Panc1 (cell line): ENCODE results near the gene HERC4. TPM values are rescaled to one million over a fixed set of nuclear protein-coding genes. Genes with fewer than 3 reads are reported as not detected.
A peak's percentile ranks its signal among the peaks of the same experiment; 100 is the strongest.

Experiments used
- ATAC-seq: fragments of 200-7000 bp; cut with Tn5 transposase; 2 replicates; pipeline ENCODE4 v1.9.1; 2020; ENCODE audit warnings: mild to moderate bottlenecking, moderate library complexity
- BruUV-seq: library from RNA; stranded (reverse); fragments of 400-500 nt; replicated peaks from 2 replicates; lab custom pipeline; 2021; lab: Mats Ljungman, UMichigan
- CTCF ChIA-PET: fragments of 300-600 bp; sonication (Branson Sonifier 250); formaldehyde crosslinking; loops from one replicate; lab custom pipeline; 2022; ENCODE audit warnings: antibody characterized with exemption; lab: Charles Lee
- POLR2A ChIA-PET: fragments of 300-600 bp; sonication (Branson Sonifier 250); formaldehyde crosslinking; loops from one replicate; lab custom pipeline; 2022; ENCODE audit warnings: antibody characterized with exemption; lab: Charles Lee
- DNase-seq: peaks from one replicate; pipeline ENCODE4 v3.0.0-alpha.2; 2010; ENCODE audit warnings: low read depth, low spot score
- H3K27ac ChIP-seq: 2 replicates; pipeline ENCODE4 v1.5.1; 2011; ENCODE audit warnings: mild to moderate bottlenecking, low read length, inconsistent platforms
- H3K27me3 ChIP-seq: fragments of 200-500 bp; sonication (Bioruptor generic); 2 replicates; pipeline ENCODE4 v1.6.0; 2014; ENCODE audit warnings: low read length, inconsistent platforms; ENCODE audit not compliant: control insufficient read depth, insufficient read depth
- H3K36me3 ChIP-seq: fragments of 200-500 bp; sonication (Bioruptor generic); 2 replicates; pipeline ENCODE4 v1.5.1; 2014; ENCODE audit warnings: inconsistent platforms, mild to moderate bottlenecking, low read length, moderate library complexity; ENCODE audit not compliant: control insufficient read depth, insufficient read depth
- H3K4me1 ChIP-seq: 2 replicates; pipeline ENCODE4 v1.5.1; 2011; ENCODE audit warnings: inconsistent platforms, mild to moderate bottlenecking, low read length, moderate library complexity; ENCODE audit not compliant: control insufficient read depth, insufficient read depth
- H3K4me3 ChIP-seq, 2 experiments: 2 replicates each; pipeline ENCODE4 v1.5.1; 2011 to 2012; ENCODE audit warnings: low read depth in 2 of 2, low read length in 2 of 2, mild to moderate bottlenecking in 2 of 2, inconsistent platforms in 1 of 2, moderate library complexity in 1 of 2
- H3K9me3 ChIP-seq: fragments of 200-500 bp; sonication (Bioruptor generic); 2 replicates; pipeline ENCODE4 v1.5.1; 2014; ENCODE audit warnings: low read depth, mild to moderate bottlenecking, inconsistent platforms, low read length, moderate library complexity; ENCODE audit not compliant: control insufficient read depth, insufficient read depth
- POLR2AphosphoS5 ChIP-seq: IDR thresholded peaks from 2 replicates; pipeline ENCODE4 v1.6.1; 2012; ENCODE audit warnings: mild to moderate bottlenecking, low read depth, low read length, moderate library complexity
- SIN3A ChIP-seq: IDR thresholded peaks from 2 replicates; pipeline ENCODE4 v1.6.1; 2012; ENCODE audit warnings: low read depth, mild to moderate bottlenecking, low read length, moderate library complexity, borderline replicate concordance; ENCODE audit not compliant: insufficient read depth
- TCF7L2 ChIP-seq: IDR thresholded peaks from 2 replicates; pipeline ENCODE4 v1.6.1; 2011; ENCODE audit warnings: mild to moderate bottlenecking, low read depth, low read length, inconsistent platforms
- in situ Hi-C: cut with HindIII; loops from 2 replicates; pipeline ENCODE4 v1.10.0; 2016; ENCODE audit warnings: low sequenced_read_pairs, low pct_unique_long_range_greater_than_20kb
- intact Hi-C: fragments of 100-400 bp; cut with micrococcal nuclease; formaldehyde crosslinking; loops from one replicate; pipeline ENCODE4 v1.10.0; 2022; ENCODE audit not compliant: unreplicated experiment
- total RNA-seq: library from RNA; stranded (reverse); gene quantifications from one replicate; pipeline ENCODE4 v1.2.1, GENCODE V29; 2021; ENCODE audit not compliant: unreplicated experiment
- TF ChIP-seq, protein P1 (sequence below), 2 experiments: IDR thresholded peaks; 2 replicates each; pipeline ENCODE4 v1.6.1; 2011 to 2012; ENCODE audit warnings: low read depth in 2 of 2, control low read depth in 1 of 2, low read length in 1 of 2, mild to moderate bottlenecking in 1 of 2, moderate library complexity in 1 of 2; ENCODE audit not compliant: insufficient read depth in 1 of 2
- TF ChIP-seq, protein P2 (sequence below): fragments of 450-650 bp; IDR thresholded peaks from 2 replicates; pipeline ENCODE4 v1.5.1; 2017; ENCODE audit warnings: mild to moderate bottlenecking

The HERC4 gene
- total RNA-seq, 1 experiment from 2014 or later, result 119 TPM

DNA sequence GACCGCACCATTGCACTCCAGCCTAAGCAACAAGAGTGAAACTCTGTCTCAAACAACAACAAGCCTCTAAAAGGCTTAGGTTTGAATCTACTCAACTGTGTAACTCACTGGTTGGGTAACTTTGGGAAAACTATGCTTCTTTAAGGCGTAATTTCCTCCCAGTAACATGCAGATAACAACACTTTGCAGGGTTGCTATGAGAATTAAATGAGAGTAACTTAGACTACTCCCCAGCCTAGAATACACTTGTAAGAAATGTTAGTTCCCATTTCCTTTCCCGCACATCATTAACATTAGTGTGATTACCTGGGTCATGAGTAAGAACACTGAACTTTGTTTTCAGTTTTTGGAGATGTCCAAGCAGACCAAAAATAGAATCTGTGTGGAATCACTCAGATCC lies 28.8 kb upstream of the HERC4 start:
- in situ Hi-C loops (no loop called here), intact Hi-C loops (no loop called here)
- H3K36me3 ChIP-seq, result no peaks in the 10 kb centered on the region
- peak overlapping the region; percentile 100 for H3K27ac ChIP-seq
- no peak for DNase-seq
- BruUV-seq, result no TSS peak
- no peak for ATAC-seq
- TF ChIP-seq SIN3A, result no peak
- TF ChIP-seq, protein P1, sequence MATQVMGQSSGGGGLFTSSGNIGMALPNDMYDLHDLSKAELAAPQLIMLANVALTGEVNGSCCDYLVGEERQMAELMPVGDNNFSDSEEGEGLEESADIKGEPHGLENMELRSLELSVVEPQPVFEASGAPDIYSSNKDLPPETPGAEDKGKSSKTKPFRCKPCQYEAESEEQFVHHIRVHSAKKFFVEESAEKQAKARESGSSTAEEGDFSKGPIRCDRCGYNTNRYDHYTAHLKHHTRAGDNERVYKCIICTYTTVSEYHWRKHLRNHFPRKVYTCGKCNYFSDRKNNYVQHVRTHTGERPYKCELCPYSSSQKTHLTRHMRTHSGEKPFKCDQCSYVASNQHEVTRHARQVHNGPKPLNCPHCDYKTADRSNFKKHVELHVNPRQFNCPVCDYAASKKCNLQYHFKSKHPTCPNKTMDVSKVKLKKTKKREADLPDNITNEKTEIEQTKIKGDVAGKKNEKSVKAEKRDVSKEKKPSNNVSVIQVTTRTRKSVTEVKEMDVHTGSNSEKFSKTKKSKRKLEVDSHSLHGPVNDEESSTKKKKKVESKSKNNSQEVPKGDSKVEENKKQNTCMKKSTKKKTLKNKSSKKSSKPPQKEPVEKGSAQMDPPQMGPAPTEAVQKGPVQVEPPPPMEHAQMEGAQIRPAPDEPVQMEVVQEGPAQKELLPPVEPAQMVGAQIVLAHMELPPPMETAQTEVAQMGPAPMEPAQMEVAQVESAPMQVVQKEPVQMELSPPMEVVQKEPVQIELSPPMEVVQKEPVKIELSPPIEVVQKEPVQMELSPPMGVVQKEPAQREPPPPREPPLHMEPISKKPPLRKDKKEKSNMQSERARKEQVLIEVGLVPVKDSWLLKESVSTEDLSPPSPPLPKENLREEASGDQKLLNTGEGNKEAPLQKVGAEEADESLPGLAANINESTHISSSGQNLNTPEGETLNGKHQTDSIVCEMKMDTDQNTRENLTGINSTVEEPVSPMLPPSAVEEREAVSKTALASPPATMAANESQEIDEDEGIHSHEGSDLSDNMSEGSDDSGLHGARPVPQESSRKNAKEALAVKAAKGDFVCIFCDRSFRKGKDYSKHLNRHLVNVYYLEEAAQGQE (IDR thresholded peaks at IDR 0.05; ENCODE audit: insufficient read depth in 1 of 2, low read depth in 2 of 2, low read length in 1 of 2), result no peak
- TF ChIP-seq TCF7L2, result no peak
- TF ChIP-seq, protein P2, sequence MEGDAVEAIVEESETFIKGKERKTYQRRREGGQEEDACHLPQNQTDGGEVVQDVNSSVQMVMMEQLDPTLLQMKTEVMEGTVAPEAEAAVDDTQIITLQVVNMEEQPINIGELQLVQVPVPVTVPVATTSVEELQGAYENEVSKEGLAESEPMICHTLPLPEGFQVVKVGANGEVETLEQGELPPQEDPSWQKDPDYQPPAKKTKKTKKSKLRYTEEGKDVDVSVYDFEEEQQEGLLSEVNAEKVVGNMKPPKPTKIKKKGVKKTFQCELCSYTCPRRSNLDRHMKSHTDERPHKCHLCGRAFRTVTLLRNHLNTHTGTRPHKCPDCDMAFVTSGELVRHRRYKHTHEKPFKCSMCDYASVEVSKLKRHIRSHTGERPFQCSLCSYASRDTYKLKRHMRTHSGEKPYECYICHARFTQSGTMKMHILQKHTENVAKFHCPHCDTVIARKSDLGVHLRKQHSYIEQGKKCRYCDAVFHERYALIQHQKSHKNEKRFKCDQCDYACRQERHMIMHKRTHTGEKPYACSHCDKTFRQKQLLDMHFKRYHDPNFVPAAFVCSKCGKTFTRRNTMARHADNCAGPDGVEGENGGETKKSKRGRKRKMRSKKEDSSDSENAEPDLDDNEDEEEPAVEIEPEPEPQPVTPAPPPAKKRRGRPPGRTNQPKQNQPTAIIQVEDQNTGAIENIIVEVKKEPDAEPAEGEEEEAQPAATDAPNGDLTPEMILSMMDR, result no peak
- TF ChIP-seq POLR2AphosphoS5, result no peak
- H3K9me3 ChIP-seq, result no peaks in the 10 kb centered on the region
- ChIA-PET CTCF (no interaction called here), POLR2A (no interaction called here)
- no peak overlapping the region for H3K4me3 ChIP-seq
- H3K4me1 ChIP-seq, result peaks cover 76% of the 10 kb centered on the region
- no peaks in the 10 kb centered on the region for H3K27me3 ChIP-seq

DNA sequence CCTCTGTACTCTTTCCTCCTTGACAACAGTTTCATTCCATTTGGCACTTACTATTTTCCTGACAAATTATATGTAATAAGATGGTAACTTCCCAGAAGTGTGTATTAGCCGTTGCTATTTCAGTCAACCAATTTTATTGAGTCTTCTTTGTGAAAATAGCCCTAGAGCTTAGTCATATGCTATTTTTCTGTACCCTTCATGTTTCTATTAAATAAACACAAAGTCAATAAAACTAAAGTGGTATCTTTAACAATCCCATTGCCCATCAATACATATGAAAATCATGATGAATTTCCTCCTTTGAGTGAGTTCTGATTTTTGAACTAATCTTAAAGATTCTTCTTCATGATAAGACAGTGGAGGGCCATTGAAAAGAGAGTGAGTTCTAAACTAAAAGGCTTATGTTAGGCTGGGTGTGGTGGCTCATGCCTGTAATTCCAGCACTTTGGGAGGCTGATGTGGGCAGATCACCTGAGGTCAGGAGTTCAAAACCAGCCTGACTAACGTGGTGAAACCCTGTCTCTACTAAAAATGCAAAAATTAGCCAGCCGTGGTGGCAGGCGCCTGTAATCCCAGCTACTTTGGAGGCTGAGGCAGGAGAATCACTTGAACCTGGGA lies 28.3 kb upstream of the HERC4 start:
- H3K9me3 ChIP-seq, result no peaks in the 10 kb centered on the region
- TF ChIP-seq POLR2AphosphoS5 (no peak), TCF7L2 (no peak), SIN3A (no peak)
- TF ChIP-seq, protein P1 (IDR thresholded peaks at IDR 0.05; ENCODE audit: insufficient read depth in 1 of 2, low read depth in 2 of 2, low read length in 1 of 2), result no peak
- TF ChIP-seq, protein P2, result no peak

More for the DNA sequence above, 28.3 kb upstream of the HERC4 start:
- intact Hi-C loops, result no loop called here
- ChIA-PET POLR2A (no interaction called here), CTCF (no interaction called here)
- Histone ChIP-seq H3K4me3 (no peak overlapping the region), H3K4me1 (peaks cover 79% of the 10 kb centered on the region), H3K36me3 (no peaks in the 10 kb centered on the region), H3K27ac (peak overlapping the region; percentile 100), H3K27me3 (no peaks in the 10 kb centered on the region)
- in situ Hi-C loops, result no loop called here
- DNase-seq, result no peak
- no TSS peak for BruUV-seq
- no peak for ATAC-seq
